Measurements from ENCODE around the gene MEAK7. TPM values are rescaled to one million over a fixed set of nuclear protein-coding genes. Genes with fewer than 3 reads are reported as not detected.

The MEAK7 gene
- total and polyA plus RNA-seq, 7 donors, result 2.2 to 7.1 (median 2.8) TPM

GRCh38 chr16:84502075-84502474 lies 2.4 kb downstream of the MEAK7 start:
- no peak overlapping the region for H3K4me3 ChIP-seq
- intact Hi-C loops (cut with DNase I), result loop anchor here in 1 of 2 donors (10.0 kb wide), 1 partner anchor 677 kb away; no protein-coding TSS in a partner anchor

GRCh38 chr16:84501077-84501735 lies 3.3 kb downstream of the MEAK7 start:
- Histone ChIP-seq H3K27ac (no peak overlapping the region), H3K27me3 (ENCODE audit: insufficient read depth in 3 of 3, low read length in 2 of 3) (no peaks in the 10 kb centered on the region), H3K36me3 (ENCODE audit: insufficient read depth in 1 of 2, low read depth in 1 of 2) (peaks cover 0 to 30% of the 10 kb centered on the region in 2 donors), H3K4me3 (no peak overlapping the region), H3K4me1 (peaks cover 10% of the 10 kb centered on the region), H3K9me3 (no peaks in the 10 kb centered on the region)
- WGBS, 3 donors, result 89 to 92% (median 91%) methylated on average over 11 to 12 of the region's 12 CpGs
- TF ChIP-seq CTCF (IDR thresholded peaks at IDR 0.05), result no peak
- no peak for DNase-seq
- ATAC-seq, result no peak
- intact Hi-C loops (cut with DNase I), result loop anchor here in 1 of 2 donors (10.0 kb wide), 1 partner anchor 676 kb away; no protein-coding TSS in a partner anchor

More at GRCh38 chr16:84502075-84502474, 2.4 kb downstream of the MEAK7 start:
- Histone ChIP-seq H3K27me3 (ENCODE audit: insufficient read depth in 3 of 3, low read length in 2 of 3) (no peaks in the 10 kb centered on the region), H3K9me3 (no peaks in the 10 kb centered on the region), H3K27ac (no peak overlapping the region), H3K36me3 (ENCODE audit: insufficient read depth in 1 of 2, low read depth in 1 of 2) (peaks cover 0 to 21% of the 10 kb centered on the region in 2 donors), H3K4me1 (peaks cover 12% of the 10 kb centered on the region)
- no peak for TF ChIP-seq CTCF (IDR thresholded peaks at IDR 0.05)
- ATAC-seq (no peak), DNase-seq (no peak)
- 87 to 95% (median 95%) methylated on average over 13 of the region's 13 CpGs for WGBS, 3 donors

GRCh38 chr16:84500531-84500930 lies 3.9 kb downstream of the MEAK7 start:
- TF ChIP-seq CTCF (IDR thresholded peaks at IDR 0.05), result no peak
- intact Hi-C loops (cut with DNase I), result loop anchor here in 1 of 2 donors (10.0 kb wide), 1 partner anchor 676 kb away; no protein-coding TSS in a partner anchor

GRCh38 chr16:84499638-84500037 lies 4.8 kb downstream of the MEAK7 start:
- no peak overlapping the region for H3K27ac ChIP-seq
- intact Hi-C loops (cut with DNase I), result loop anchor here in 1 of 2 donors (10.0 kb wide), 1 partner anchor 675 kb away; no protein-coding TSS in a partner anchor
- peaks cover 6% of the 10 kb centered on the region for H3K4me1 ChIP-seq
- H3K36me3 ChIP-seq (ENCODE audit: insufficient read depth in 1 of 2, low read depth in 1 of 2), result peaks cover 0 to 46% of the 10 kb centered on the region in 2 donors
- no peak overlapping the region for H3K4me3 ChIP-seq
- no peaks in the 10 kb centered on the region for H3K9me3 ChIP-seq
- TF ChIP-seq CTCF (IDR thresholded peaks at IDR 0.05), result no peak
- DNase-seq, result no peak
- ATAC-seq, result no peak
- H3K27me3 ChIP-seq (ENCODE audit: insufficient read depth in 3 of 3, low read length in 2 of 3), result no peaks in the 10 kb centered on the region
- WGBS, 3 donors, result 88 to 92% (median 92%) methylated on average over 15 of the region's 15 CpGs

More at GRCh38 chr16:84500531-84500930, 3.9 kb downstream of the MEAK7 start:
- Histone ChIP-seq H3K36me3 (ENCODE audit: insufficient read depth in 1 of 2, low read depth in 1 of 2) (peaks cover 0 to 37% of the 10 kb centered on the region in 2 donors), H3K9me3 (no peaks in the 10 kb centered on the region), H3K27ac (no peak overlapping the region), H3K4me1 (peaks cover 6% of the 10 kb centered on the region), H3K27me3 (ENCODE audit: insufficient read depth in 3 of 3, low read length in 2 of 3) (no peaks in the 10 kb centered on the region), H3K4me3 (no peak overlapping the region)
- no peak for DNase-seq
- no peak for ATAC-seq
- WGBS, 3 donors, result 92 to 96% (median 94%) methylated on average over 13 of the region's 13 CpGs

All from psoas muscle (tissue), 8 donors.